Ishikawa (cell line): ENCODE measurements around the gene FNBP1.

ENCODE experiments used
- CEBPB ChIP-seq: IDR thresholded peaks from 2 replicates; pipeline ENCODE4 v1.6.1; 2012
- CREB1 ChIP-seq: IDR thresholded peaks from 2 replicates; pipeline ENCODE4 v1.6.1; 2012; ENCODE audit warnings: low read depth
- EGR1 ChIP-seq: IDR thresholded peaks from 2 replicates; pipeline ENCODE4 v1.6.1; 2012
- EP300 ChIP-seq: IDR thresholded peaks from 2 replicates; pipeline ENCODE4 v1.6.1; 2012; ENCODE audit warnings: borderline replicate concordance
- FOXM1 ChIP-seq: IDR thresholded peaks from 2 replicates; pipeline ENCODE4 v1.6.1; 2012; ENCODE audit warnings: low read depth, borderline replicate concordance
- MAX ChIP-seq: IDR thresholded peaks from 2 replicates; pipeline ENCODE4 v1.6.1; 2012
- NFIC ChIP-seq: IDR thresholded peaks from 2 replicates; pipeline ENCODE4 v1.6.1; 2012
- RAD21 ChIP-seq: IDR thresholded peaks from 2 replicates; pipeline ENCODE4 v1.6.1; 2012; ENCODE audit warnings: low read depth
- REST ChIP-seq: IDR thresholded peaks from 2 replicates; pipeline ENCODE4 v1.6.1; 2012; ENCODE audit warnings: low read depth, mild to moderate bottlenecking
- TAF1 ChIP-seq: IDR thresholded peaks from 2 replicates; pipeline ENCODE4 v1.6.1; 2012; ENCODE audit warnings: low read depth, mild to moderate bottlenecking
- TCF12 ChIP-seq: IDR thresholded peaks from 2 replicates; pipeline ENCODE4 v1.6.1; 2012; ENCODE audit warnings: low read depth
- TEAD4 ChIP-seq: IDR thresholded peaks from 2 replicates; pipeline ENCODE4 v1.6.1; 2012
- USF1 ChIP-seq: IDR thresholded peaks from 2 replicates; pipeline ENCODE4 v1.6.1; 2012
- YY1 ChIP-seq: IDR thresholded peaks from 2 replicates; pipeline ENCODE4 v1.6.1; 2012; ENCODE audit warnings: low read depth
- ZBTB7A ChIP-seq: IDR thresholded peaks from 2 replicates; pipeline ENCODE4 v1.6.1; 2012; ENCODE audit warnings: low read depth

The FNBP1 gene

GRCh38 chr9:129914051-129914450 is 128.9 kb downstream of the FNBP1 start:
- TF ChIP-seq NFIC, result no peak
- no peak for TF ChIP-seq TAF1
- no peak for TF ChIP-seq MAX
- TF ChIP-seq TEAD4, result no peak
- TF ChIP-seq ZBTB7A, result no peak
- TF ChIP-seq EP300, result no peak
- TF ChIP-seq RAD21, result no peak
- no peak for TF ChIP-seq USF1
- no peak for TF ChIP-seq YY1
- no peak for TF ChIP-seq EGR1
- TF ChIP-seq CREB1, result no peak
- no peak for TF ChIP-seq REST
- no peak for TF ChIP-seq CEBPB

GRCh38 chr9:129910628-129911567 is 132.1 kb downstream of the FNBP1 start:
- TF ChIP-seq FOXM1, result no peak
- no peak for TF ChIP-seq MAX
- TF ChIP-seq REST, result no peak
- TF ChIP-seq CREB1, result no peak
- no peak for TF ChIP-seq CEBPB
- TF ChIP-seq TCF12, result no peak
- TF ChIP-seq TEAD4, result no peak
- TF ChIP-seq YY1, result no peak
- no peak for TF ChIP-seq USF1
- no peak for TF ChIP-seq NFIC
- no peak for TF ChIP-seq ZBTB7A
- no peak for TF ChIP-seq TAF1
- TF ChIP-seq EGR1, result no peak
- TF ChIP-seq EP300, result no peak
- TF ChIP-seq RAD21, result no peak

- no peak for TF ChIP-seq TCF12
- TF ChIP-seq EGR1, result no peak
- TF ChIP-seq FOXM1, result no peak
- no peak for TF ChIP-seq REST
- TF ChIP-seq TAF1, result no peak
- no peak for TF ChIP-seq USF1
- TF ChIP-seq RAD21, result no peak
- no peak for TF ChIP-seq TEAD4
- TF ChIP-seq NFIC, result no peak
- TF ChIP-seq YY1, result no peak
- TF ChIP-seq MAX, result no peak
- TF ChIP-seq CEBPB, result no peak
- no peak for TF ChIP-seq ZBTB7A
- TF ChIP-seq EP300, result no peak
- no peak for TF ChIP-seq CREB1
These were observed 133.1 kb downstream of the FNBP1 start for GRCh38 chr9:129909851-129910250.
